Measurements from ENCODE around the gene RADIL. TPM values are rescaled to one million over a fixed set of nuclear protein-coding genes. Genes with fewer than 3 reads are reported as not detected.

Gene RADIL
- total and polyA plus RNA-seq, 7 donors: 0.65 to 3.8 (median 2.6) TPM

DNA sequence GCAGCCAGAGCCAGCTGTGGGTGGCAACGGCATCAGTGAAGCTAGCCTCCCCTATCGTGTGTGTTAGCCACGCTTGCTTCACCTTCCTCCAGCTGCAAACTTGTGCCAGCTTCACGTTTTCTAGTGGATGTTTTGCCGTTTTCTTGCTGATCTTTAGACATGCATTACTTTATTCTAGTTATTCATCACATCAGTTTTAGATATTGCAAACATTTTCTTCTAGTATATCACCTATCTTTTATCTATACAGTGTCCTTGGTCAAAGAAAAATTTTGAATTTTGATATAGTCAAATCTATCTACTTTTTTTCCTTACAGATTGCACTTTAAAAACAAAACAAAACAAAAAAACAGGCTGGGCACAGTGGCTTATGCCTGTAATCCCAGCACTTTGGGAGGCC is 15.0 kb downstream of the RADIL start:
- TF ChIP-seq, protein P1, sequence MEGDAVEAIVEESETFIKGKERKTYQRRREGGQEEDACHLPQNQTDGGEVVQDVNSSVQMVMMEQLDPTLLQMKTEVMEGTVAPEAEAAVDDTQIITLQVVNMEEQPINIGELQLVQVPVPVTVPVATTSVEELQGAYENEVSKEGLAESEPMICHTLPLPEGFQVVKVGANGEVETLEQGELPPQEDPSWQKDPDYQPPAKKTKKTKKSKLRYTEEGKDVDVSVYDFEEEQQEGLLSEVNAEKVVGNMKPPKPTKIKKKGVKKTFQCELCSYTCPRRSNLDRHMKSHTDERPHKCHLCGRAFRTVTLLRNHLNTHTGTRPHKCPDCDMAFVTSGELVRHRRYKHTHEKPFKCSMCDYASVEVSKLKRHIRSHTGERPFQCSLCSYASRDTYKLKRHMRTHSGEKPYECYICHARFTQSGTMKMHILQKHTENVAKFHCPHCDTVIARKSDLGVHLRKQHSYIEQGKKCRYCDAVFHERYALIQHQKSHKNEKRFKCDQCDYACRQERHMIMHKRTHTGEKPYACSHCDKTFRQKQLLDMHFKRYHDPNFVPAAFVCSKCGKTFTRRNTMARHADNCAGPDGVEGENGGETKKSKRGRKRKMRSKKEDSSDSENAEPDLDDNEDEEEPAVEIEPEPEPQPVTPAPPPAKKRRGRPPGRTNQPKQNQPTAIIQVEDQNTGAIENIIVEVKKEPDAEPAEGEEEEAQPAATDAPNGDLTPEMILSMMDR (IDR thresholded peaks at IDR 0.05): no peak
- DNase-seq (no peak), ATAC-seq (no peak)
- no peaks in the 10 kb centered on the region for H3K9me3 ChIP-seq
- H3K27ac ChIP-seq: no peak overlapping the region
- H3K36me3 ChIP-seq (ENCODE audit: insufficient read depth in 1 of 2, low read depth in 1 of 2): no peaks in the 10 kb centered on the region
- H3K4me1 ChIP-seq: no peaks in the 10 kb centered on the region
- H3K4me3 ChIP-seq: no peak overlapping the region
- H3K27me3 ChIP-seq (ENCODE audit: insufficient read depth in 3 of 3, low read length in 2 of 3): peaks cover 0 to 21% (median 5%) of the 10 kb centered on the region in 3 donors
- intact Hi-C loops (cut with DNase I): no loop called here
- WGBS, 3 donors: 68 to 77% (median 71%) methylated on average over 5 of the region's 5 CpGs

DNA sequence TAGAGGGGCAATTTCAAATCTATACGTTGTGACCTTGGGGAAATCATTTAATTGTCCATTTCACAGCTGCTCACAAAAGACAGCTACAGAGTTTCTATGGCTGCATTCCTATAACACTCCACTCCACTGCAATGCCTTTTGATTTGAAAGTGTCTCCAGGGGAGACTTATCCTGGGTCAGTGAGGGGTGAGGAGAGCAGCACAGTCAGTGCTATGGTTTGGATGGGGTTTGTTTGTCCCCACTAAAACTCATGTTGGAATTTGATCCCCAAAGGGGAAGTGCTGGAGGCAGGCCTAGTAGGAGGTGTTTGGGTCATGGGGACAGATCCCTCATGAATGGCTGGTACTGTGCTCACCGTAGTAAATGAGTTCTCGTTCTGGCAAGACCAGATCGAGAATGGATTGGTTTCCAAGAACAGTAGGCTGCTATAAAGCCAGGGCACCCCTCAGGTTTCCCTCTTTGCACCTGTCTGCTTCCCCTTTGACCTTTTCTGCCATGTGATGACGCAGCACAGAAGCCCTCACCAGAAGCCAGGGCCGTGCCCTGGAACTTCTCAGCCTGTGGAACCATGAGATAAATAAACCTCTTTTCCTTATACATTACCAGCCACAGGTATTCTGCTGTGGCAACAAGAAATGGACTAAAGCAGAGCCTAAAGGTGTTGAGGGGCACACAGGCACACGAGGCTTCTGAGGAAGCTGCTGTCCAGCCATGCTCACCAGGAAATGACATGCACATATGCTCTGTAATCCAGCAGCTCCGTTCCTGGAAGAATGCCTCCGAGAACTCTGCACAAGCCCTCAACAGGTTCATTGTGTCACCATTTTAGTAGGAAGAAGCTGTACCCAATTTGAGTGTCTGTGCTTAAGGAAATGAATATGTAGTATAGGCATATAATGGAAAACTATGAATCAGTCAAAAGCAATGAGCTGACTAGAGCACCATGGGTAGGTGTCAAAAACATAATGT is 16.7 kb downstream of the RADIL start:
- DNase-seq (no peak), ATAC-seq (no peak)
- Histone ChIP-seq H3K36me3 (ENCODE audit: insufficient read depth in 1 of 2, low read depth in 1 of 2) (no peaks in the 10 kb centered on the region), H3K27ac (no peak overlapping the region), H3K4me3 (no peak overlapping the region), H3K4me1 (no peaks in the 10 kb centered on the region), H3K9me3 (peaks cover 4% of the 10 kb centered on the region), H3K27me3 (ENCODE audit: insufficient read depth in 3 of 3, low read length in 2 of 3) (peaks cover 0 to 38% (median 9%) of the 10 kb centered on the region in 3 donors)
- intact Hi-C loops (cut with DNase I): no loop called here
- WGBS, 3 donors: 39 to 66% (median 52%) methylated on average over 9 of the region's 9 CpGs
- TF ChIP-seq, protein P1 (IDR thresholded peaks at IDR 0.05): no peak

DNA sequence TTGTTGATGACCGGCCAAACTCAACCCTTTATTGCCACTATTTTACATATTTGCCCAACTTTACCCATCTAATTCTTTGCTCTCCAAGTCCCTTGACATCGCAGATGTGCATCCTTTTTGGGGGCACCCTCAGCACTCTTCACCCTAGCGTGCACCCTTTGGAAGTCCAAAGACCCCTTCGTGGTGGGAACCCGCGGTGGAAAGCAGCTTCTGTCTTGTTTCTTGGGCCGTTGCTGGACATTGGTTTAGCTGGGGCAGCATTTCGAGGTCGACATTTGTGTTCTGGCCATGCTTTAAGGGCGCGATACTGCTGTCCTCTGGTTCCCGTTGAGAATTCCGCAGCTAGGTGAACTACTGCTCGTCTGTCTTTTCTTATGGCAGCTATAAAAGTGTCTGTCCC is 21.4 kb downstream of the RADIL start:
- 86 to 87% (median 86%) methylated on average over 14 of the region's 14 CpGs for WGBS, 3 donors
- Histone ChIP-seq H3K4me1 (no peaks in the 10 kb centered on the region), H3K36me3 (ENCODE audit: insufficient read depth in 1 of 2, low read depth in 1 of 2) (no peaks in the 10 kb centered on the region), H3K27ac (no peak overlapping the region), H3K9me3 (peaks cover 4% of the 10 kb centered on the region), H3K4me3 (peak overlapping the region; percentile 39), H3K27me3 (ENCODE audit: insufficient read depth in 3 of 3, low read length in 2 of 3) (peaks cover 0 to 43% (median 8%) of the 10 kb centered on the region in 3 donors)
- TF ChIP-seq, protein P1 (IDR thresholded peaks at IDR 0.05): no peak
- intact Hi-C loops (cut with DNase I): no loop called here
- ATAC-seq (no peak), DNase-seq (no peak)

DNA sequence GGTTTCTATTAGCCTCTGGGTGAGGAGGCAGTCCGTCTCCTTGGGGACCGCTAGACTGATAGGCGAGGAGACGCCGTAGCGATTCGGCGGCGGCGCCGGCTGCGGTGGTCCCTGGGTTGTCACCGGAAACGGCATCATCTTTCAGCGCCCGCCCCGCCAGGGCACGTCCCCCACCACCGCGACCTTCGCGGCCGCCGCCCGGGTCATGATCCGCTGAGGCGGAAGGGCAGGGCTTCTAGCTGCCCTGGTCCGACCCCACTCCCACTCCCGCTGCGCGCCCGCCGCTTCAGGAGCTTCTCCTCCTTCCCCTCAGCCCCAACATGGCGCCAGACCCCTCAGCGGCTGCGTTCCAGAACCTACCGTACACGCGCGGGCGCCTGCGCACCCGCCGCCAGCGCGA is 21.8 kb downstream of the RADIL start, which contains the start of gene PAPOLB:
PAPOLB (minus strand) TSS at position 358 of the 400 bp plus-strand sequence; CDS start at position 138, 220 bp downstream.
- no peak within 1 kb of the TSS for H3K27ac ChIP-seq
- H3K4me3 ChIP-seq: peak within 1 kb of the TSS; percentile 39
- ATAC-seq: no peak
- no peaks in the 10 kb centered on the region for H3K4me1 ChIP-seq
- peaks cover 4% of the 10 kb centered on the region for H3K9me3 ChIP-seq
- TF ChIP-seq, protein P1 (IDR thresholded peaks at IDR 0.05): no peak
- intact Hi-C loops (cut with DNase I): no loop called here
- H3K27me3 ChIP-seq (ENCODE audit: insufficient read depth in 3 of 3, low read length in 2 of 3): peaks cover 0 to 43% (median 8%) of the 10 kb centered on the region in 3 donors
- H3K36me3 ChIP-seq (ENCODE audit: insufficient read depth in 1 of 2, low read depth in 1 of 2): no peaks in the 10 kb centered on the region
- 15 to 21% (median 16%) methylated on average over 36 to 46 of the region's 46 CpGs for WGBS, 3 donors
- no peak for DNase-seq
